Measurements from ENCODE around the gene TRDMT1.

TRDMT1 gene

DNA sequence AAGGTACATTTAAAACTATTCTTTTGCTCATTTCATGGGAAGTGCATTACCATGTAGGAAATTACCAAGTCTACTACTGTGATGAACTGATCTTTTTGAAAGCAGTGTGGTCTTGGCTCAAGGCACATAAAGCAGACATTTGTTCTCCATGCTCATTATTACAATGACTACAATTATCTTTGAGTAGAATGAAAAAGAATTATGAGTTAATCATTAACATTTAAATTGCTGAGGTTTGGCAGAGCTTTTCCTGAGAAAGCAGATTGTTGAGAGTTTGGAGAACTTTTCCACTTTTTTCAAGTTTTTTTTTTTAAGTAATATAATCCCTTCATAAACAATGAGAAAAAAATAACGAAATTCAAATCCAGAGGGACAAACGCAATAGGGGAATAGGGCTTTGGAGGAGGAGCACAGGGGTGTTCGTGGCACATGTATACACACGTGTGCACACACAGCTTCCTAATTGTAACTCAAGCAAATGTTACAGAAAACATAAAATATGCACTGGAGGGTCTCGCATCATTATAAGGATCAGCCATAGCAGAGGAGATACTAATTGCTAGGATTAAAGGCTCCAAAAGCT lies 62.9 kb downstream of the TRDMT1 start:
- H3K4me2 ChIP-seq: no peak overlapping the region
- no peaks in the 10 kb centered on the region for H3K27me3 ChIP-seq (ENCODE audit: insufficient read depth, low read depth)
- TF ChIP-seq, protein P1, sequence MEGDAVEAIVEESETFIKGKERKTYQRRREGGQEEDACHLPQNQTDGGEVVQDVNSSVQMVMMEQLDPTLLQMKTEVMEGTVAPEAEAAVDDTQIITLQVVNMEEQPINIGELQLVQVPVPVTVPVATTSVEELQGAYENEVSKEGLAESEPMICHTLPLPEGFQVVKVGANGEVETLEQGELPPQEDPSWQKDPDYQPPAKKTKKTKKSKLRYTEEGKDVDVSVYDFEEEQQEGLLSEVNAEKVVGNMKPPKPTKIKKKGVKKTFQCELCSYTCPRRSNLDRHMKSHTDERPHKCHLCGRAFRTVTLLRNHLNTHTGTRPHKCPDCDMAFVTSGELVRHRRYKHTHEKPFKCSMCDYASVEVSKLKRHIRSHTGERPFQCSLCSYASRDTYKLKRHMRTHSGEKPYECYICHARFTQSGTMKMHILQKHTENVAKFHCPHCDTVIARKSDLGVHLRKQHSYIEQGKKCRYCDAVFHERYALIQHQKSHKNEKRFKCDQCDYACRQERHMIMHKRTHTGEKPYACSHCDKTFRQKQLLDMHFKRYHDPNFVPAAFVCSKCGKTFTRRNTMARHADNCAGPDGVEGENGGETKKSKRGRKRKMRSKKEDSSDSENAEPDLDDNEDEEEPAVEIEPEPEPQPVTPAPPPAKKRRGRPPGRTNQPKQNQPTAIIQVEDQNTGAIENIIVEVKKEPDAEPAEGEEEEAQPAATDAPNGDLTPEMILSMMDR (conservative IDR thresholded peaks at IDR 0.05; ENCODE audit: low read depth, low read length): no peak
- no peak overlapping the region for H3K9ac ChIP-seq
- no peaks in the 10 kb centered on the region for H3K36me3 ChIP-seq (ENCODE audit: insufficient read depth)
- H3K4me1 ChIP-seq (ENCODE audit: low read depth, poor library complexity, severe bottlenecking): no peaks in the 10 kb centered on the region
- no peak overlapping the region for H3K27ac ChIP-seq
- no peaks in the 10 kb centered on the region for H4K20me1 ChIP-seq (ENCODE audit: insufficient read depth)
- no peak overlapping the region for H3K4me3 ChIP-seq (IDR thresholded peaks at IDR 0.05; ENCODE audit: insufficient read depth, low read depth, low read length)
- no peak overlapping the region for H2AFZ ChIP-seq (ENCODE audit: low read depth)
- no peaks in the 10 kb centered on the region for H3K79me2 ChIP-seq (ENCODE audit: insufficient read depth, low read depth)

DNA sequence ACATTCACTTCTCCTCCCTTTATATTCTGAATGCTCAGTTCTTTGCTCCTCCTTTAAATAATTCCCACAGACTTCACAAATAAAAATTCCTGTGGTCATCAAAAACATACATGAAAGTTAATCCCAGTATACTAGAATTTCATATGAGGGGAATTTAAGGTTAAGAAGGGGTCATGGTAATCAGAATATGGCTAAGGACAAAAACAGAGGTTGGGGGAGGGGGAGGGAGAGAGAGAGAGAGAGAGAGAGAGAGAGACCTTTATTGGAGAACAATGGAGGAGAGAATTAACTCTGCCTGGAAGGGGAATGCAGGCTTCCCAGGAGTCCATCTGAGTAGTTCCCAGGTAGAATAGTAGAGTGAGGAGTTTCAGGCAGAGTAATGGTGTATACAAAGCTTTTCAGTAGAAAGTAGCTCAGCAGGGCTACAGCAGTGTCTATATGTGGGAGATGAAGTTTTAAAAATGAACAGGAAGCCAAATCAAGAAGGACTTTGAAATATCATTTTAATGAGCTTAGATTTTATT lies 66.7 kb downstream of the TRDMT1 start:
- no peak overlapping the region for H3K27ac ChIP-seq

DNA sequence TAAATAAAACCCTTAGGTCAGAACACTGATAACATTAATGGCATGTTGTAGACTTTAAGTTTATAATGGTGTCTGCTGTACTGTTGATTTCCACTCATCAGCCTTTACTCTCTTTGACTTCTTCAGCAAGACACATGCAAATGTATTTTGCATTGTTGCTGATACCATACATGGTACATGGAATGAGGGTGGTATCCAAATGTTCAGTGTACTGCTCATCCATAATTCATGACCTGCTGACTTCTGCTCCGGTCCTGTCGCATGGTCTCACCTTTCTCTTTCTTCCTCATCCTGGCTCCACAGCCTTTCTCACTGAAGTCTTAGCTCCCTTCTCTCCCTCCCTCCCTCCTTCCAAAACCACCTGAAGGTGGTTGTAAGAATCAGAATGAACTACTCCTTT lies 67.2 kb downstream of the TRDMT1 start:
- Histone ChIP-seq H3K4me2 (no peak overlapping the region), H3K9ac (no peak overlapping the region), H3K4me1 (ENCODE audit: low read depth, poor library complexity, severe bottlenecking) (no peaks in the 10 kb centered on the region), H3K27ac (no peak overlapping the region), H3K36me3 (ENCODE audit: insufficient read depth) (no peaks in the 10 kb centered on the region), H3K27me3 (ENCODE audit: insufficient read depth, low read depth) (no peaks in the 10 kb centered on the region), H2AFZ (ENCODE audit: low read depth) (no peak overlapping the region), H3K4me3 (IDR thresholded peaks at IDR 0.05; ENCODE audit: insufficient read depth, low read depth, low read length) (no peak overlapping the region), H3K79me2 (ENCODE audit: insufficient read depth, low read depth) (no peaks in the 10 kb centered on the region), H4K20me1 (ENCODE audit: insufficient read depth) (no peaks in the 10 kb centered on the region)
- TF ChIP-seq, protein P1 (conservative IDR thresholded peaks at IDR 0.05; ENCODE audit: low read depth, low read length): no peak

More for the DNA sequence above, 66.7 kb downstream of the TRDMT1 start:
- Histone ChIP-seq H3K4me2 (no peak overlapping the region), H3K9ac (no peak overlapping the region), H3K36me3 (ENCODE audit: insufficient read depth) (no peaks in the 10 kb centered on the region), H4K20me1 (ENCODE audit: insufficient read depth) (no peaks in the 10 kb centered on the region), H2AFZ (ENCODE audit: low read depth) (no peak overlapping the region), H3K4me3 (IDR thresholded peaks at IDR 0.05; ENCODE audit: insufficient read depth, low read depth, low read length) (no peak overlapping the region), H3K27me3 (ENCODE audit: insufficient read depth, low read depth) (no peaks in the 10 kb centered on the region), H3K4me1 (ENCODE audit: low read depth, poor library complexity, severe bottlenecking) (no peaks in the 10 kb centered on the region), H3K79me2 (ENCODE audit: insufficient read depth, low read depth) (no peaks in the 10 kb centered on the region)
- TF ChIP-seq, protein P1 (conservative IDR thresholded peaks at IDR 0.05; ENCODE audit: low read depth, low read length): no peak

DNA sequence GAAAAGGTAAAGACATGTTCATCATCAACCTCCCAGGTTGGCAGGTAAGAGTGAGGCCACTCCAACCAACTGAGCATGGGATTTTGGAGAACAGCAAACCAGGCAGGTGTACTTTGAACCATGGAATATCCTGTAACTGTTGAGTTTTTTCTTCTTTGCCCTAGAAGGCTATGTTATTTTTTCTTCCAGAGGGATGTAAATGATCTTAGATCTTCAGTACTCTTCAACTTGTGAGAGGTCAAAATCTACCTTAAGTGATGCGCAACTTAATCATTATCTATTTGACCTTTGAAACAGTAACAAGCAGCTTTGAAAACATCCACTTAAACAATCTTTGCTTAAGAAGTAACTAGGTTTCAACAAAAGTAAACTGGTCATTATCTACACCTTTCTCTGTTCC lies 71.7 kb downstream of the TRDMT1 start, which contains the start of gene CUBN:
CUBN (minus strand) TSS at position 71 of the 400 bp plus-strand sequence; CDS start at position 25, 46 bp downstream.
- H3K79me2 ChIP-seq (ENCODE audit: insufficient read depth, low read depth): no peaks in the 10 kb centered on the region
- no peak within 1 kb of the TSS for H3K9ac ChIP-seq
- TF ChIP-seq, protein P1 (conservative IDR thresholded peaks at IDR 0.05; ENCODE audit: low read depth, low read length): no peak
- no peak within 1 kb of the TSS for H3K4me3 ChIP-seq (IDR thresholded peaks at IDR 0.05; ENCODE audit: insufficient read depth, low read depth, low read length)
- no peak within 1 kb of the TSS for H2AFZ ChIP-seq (ENCODE audit: low read depth)
- no peak within 1 kb of the TSS for H3K27ac ChIP-seq
- no peaks in the 10 kb centered on the region for H4K20me1 ChIP-seq (ENCODE audit: insufficient read depth)
- H3K27me3 ChIP-seq (ENCODE audit: insufficient read depth, low read depth): no peaks in the 10 kb centered on the region
- no peak within 1 kb of the TSS for H3K4me2 ChIP-seq
- H3K4me1 ChIP-seq (ENCODE audit: low read depth, poor library complexity, severe bottlenecking): no peaks in the 10 kb centered on the region
- no peaks in the 10 kb centered on the region for H3K36me3 ChIP-seq (ENCODE audit: insufficient read depth)
